Measurements from ENCODE around the gene GALNT14. TPM values are rescaled to one million over a fixed set of nuclear protein-coding genes. Genes with fewer than 3 reads are reported as not detected.

Gene GALNT14
- total and polyA plus RNA-seq, 2 of the 8 experiments (the other 6 are each of a cell fraction or from before 2014, with no cell fraction given): 13.0 to 13.7 TPM

- H2BK120ac ChIP-seq (replicated peaks; ENCODE audit: low read depth, low read length): no peak overlapping the region
- H3K4ac ChIP-seq (replicated peaks; ENCODE audit: insufficient read length, low read depth, low read length): no peak overlapping the region
- H3K27ac ChIP-seq (ENCODE audit: low read depth, low read length): no peak overlapping the region
- no peak overlapping the region for H2AFZ ChIP-seq (ENCODE audit: low read length)
- DNase-seq (ENCODE audit: low read depth in 1 of 2, low spot score in 2 of 2): no peak
- 0 out of 2 replicates have a peak overlapping the region, but pooled peaks have one; percentile 65 for H2AK5ac ChIP-seq (ENCODE audit: low read depth, low read length)
- H4K8ac ChIP-seq (ENCODE audit: extremely low read depth, insufficient read depth, low read length): no peak overlapping the region
- no peak overlapping the region for H3K9ac ChIP-seq (replicated peaks in 1 of 4; ENCODE audit: extremely low read depth in 1 of 4, low read depth in 3 of 4, low read length in 3 of 4)
- no peak overlapping the region for H3K18ac ChIP-seq (ENCODE audit: extremely low read depth, low read length)
- H2BK15ac ChIP-seq (ENCODE audit: low read length): no peak overlapping the region
- H4K91ac ChIP-seq (replicated peaks; ENCODE audit: insufficient read length, low read length): no peak overlapping the region
- H3K4me1 ChIP-seq (replicated peaks in 1 of 4; ENCODE audit: control insufficient read depth in 3 of 4, insufficient read depth in 4 of 4, low read length in 3 of 4): peaks cover 2 to 4% (median 3%) of the 10 kb centered on the region in 4 experiments; a peak in 3 of 7 replicates
- no peak overlapping the region for H4K5ac ChIP-seq (ENCODE audit: insufficient read length, low read depth, low read length)
- H2BK5ac ChIP-seq (ENCODE audit: low read depth, low read length): no peak overlapping the region
- H3K79me2 ChIP-seq (ENCODE audit: control insufficient read depth in 1 of 2, insufficient read depth in 2 of 2, low read length in 2 of 2): no peaks in the 10 kb centered on the region
- WGBS, 2 experiments (ENCODE audit: extremely low coverage in 1 of 2, insufficient coverage in 1 of 2, insufficient read length in 1 of 2, insufficient replicate concordance in 2 of 2, low coverage in 1 of 2, low lambda C conversion rate in 2 of 2, missing lambda C conversion rate in 1 of 2): 92% methylated on average over 1 of the region's 1 CpG; no CpG with 5 or more reads in 1 of the 2 experiments
- H2BK20ac ChIP-seq (ENCODE audit: low read length): no peak overlapping the region
- no peak overlapping the region for H3K4me2 ChIP-seq (ENCODE audit: insufficient read depth in 1 of 2, low read depth in 2 of 2, low read length in 2 of 2)
- POLR2A ChIA-PET (ENCODE audit: partially characterized antibody): no interaction called here
- no peaks in the 10 kb centered on the region for H3K9me3 ChIP-seq (ENCODE audit: insufficient read depth in 2 of 2, low read depth in 1 of 2, low read length in 1 of 2)
- H3K23me2 ChIP-seq (ENCODE audit: low read depth, low read length): no peaks in the 10 kb centered on the region
- H3K36me3 ChIP-seq (ENCODE audit: control insufficient read depth in 2 of 4, insufficient read depth in 4 of 4, low read length in 3 of 4): no peaks in the 10 kb centered on the region
- CTCF ChIA-PET (ENCODE audit: partially characterized antibody): interaction anchor here (0.6 to 1.8 kb wide), 4 partner anchors 11 to 158 kb away, joined by 3 to 7 read pairs (median 4); no protein-coding TSS in a partner anchor
- no peaks in the 10 kb centered on the region for H3K27me3 ChIP-seq (replicated peaks in 1 of 4; ENCODE audit: control insufficient read depth in 3 of 4, extremely low read depth in 1 of 4, insufficient read depth in 3 of 4, low read length in 3 of 4)
- H3K23ac ChIP-seq (ENCODE audit: insufficient read length): no peak overlapping the region
- no peak overlapping the region for H3K56ac ChIP-seq (replicated peaks; ENCODE audit: insufficient read length, low read depth, low read length)
- no peak overlapping the region for H3K14ac ChIP-seq (ENCODE audit: insufficient read length)
- peak overlapping the region; percentile 68; the same call in 1 of the 2 replicates for H2BK12ac ChIP-seq (ENCODE audit: low read depth, low read length)
- FAIRE-seq: no peak
- no peak overlapping the region for H3K4me3 ChIP-seq (ENCODE audit: extremely low read depth in 1 of 4, insufficient read depth in 2 of 4, low read depth in 3 of 4, low read length in 4 of 4)
- H3K79me1 ChIP-seq (ENCODE audit: low read depth, low read length): no peaks in the 10 kb centered on the region; the same call in 1 of the 2 replicates
- H4K20me1 ChIP-seq (replicated peaks in 1 of 2; ENCODE audit: control insufficient read depth in 1 of 2, insufficient read depth in 2 of 2, low read length in 2 of 2): no peaks in the 10 kb centered on the region
- TF ChIP-seq ATF2 (IDR thresholded peaks at IDR 0.05; ENCODE audit: low read length): no peak
- no peak for TF ChIP-seq TAF7 (optimal IDR thresholded peaks at IDR 0.05; ENCODE audit: borderline replicate concordance, low read depth, low read length)
- TF ChIP-seq, protein P1, sequence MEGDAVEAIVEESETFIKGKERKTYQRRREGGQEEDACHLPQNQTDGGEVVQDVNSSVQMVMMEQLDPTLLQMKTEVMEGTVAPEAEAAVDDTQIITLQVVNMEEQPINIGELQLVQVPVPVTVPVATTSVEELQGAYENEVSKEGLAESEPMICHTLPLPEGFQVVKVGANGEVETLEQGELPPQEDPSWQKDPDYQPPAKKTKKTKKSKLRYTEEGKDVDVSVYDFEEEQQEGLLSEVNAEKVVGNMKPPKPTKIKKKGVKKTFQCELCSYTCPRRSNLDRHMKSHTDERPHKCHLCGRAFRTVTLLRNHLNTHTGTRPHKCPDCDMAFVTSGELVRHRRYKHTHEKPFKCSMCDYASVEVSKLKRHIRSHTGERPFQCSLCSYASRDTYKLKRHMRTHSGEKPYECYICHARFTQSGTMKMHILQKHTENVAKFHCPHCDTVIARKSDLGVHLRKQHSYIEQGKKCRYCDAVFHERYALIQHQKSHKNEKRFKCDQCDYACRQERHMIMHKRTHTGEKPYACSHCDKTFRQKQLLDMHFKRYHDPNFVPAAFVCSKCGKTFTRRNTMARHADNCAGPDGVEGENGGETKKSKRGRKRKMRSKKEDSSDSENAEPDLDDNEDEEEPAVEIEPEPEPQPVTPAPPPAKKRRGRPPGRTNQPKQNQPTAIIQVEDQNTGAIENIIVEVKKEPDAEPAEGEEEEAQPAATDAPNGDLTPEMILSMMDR (IDR thresholded peaks at IDR 0.05; ENCODE audit: control extremely low read depth in 1 of 3, insufficient read depth in 1 of 3, low read depth in 1 of 3, low read length in 3 of 3): no peak
These were observed 125.8 kb downstream of the GALNT14 start for GRCh38 chr2:31012406-31012805.

Data from H1 (cell line).